Erythroblast (primary cell): ENCODE measurements around the gene TRABD2B.

Experiments
- GATA1 ChIP-seq: IDR thresholded peaks from 2 replicates; pipeline ENCODE4 v1.6.1; 2011; ENCODE audit warnings: low read depth, mild to moderate bottlenecking, control low read depth, low read length, moderate library complexity
- POLR2A ChIP-seq: IDR thresholded peaks from 2 replicates; pipeline ENCODE4 v1.6.1; 2011; ENCODE audit warnings: mild to moderate bottlenecking, low read length

GRCh38 chr1:47785118-47785517 is 212.1 kb downstream of the TRABD2B start:
- TF ChIP-seq POLR2A = no peak
- no peak for TF ChIP-seq GATA1
